Endothelial cell (in vitro differentiated cells): ENCODE results near the gene TH. TPM values are rescaled to one million over a fixed set of nuclear protein-coding genes. Genes with fewer than 3 reads are reported as not detected.

ENCODE experiments used
- DNase-seq: peaks from one replicate; pipeline ENCODE4 v3.0.0; 2021; ENCODE audit warnings: low spot score
- H3K27ac Mint-ChIP-seq: one replicate; pipeline ENCODE4 v1.8.0; 2021; ENCODE audit warnings: mixed read lengths, inconsistent platforms; ENCODE audit not compliant: unreplicated experiment
- H3K27me3 Mint-ChIP-seq: one replicate; pipeline ENCODE4 v1.8.0; 2021; ENCODE audit warnings: mild to moderate bottlenecking, moderate library complexity, mixed read lengths, inconsistent platforms; ENCODE audit not compliant: unreplicated experiment
- H3K36me3 Mint-ChIP-seq: one replicate; pipeline ENCODE4 v1.8.0; 2021; ENCODE audit warnings: mild to moderate bottlenecking, low read depth, mixed read lengths, inconsistent platforms; ENCODE audit not compliant: unreplicated experiment
- H3K4me1 Mint-ChIP-seq: one replicate; pipeline ENCODE4 v1.8.0; 2021; ENCODE audit warnings: mild to moderate bottlenecking, mixed read lengths, inconsistent platforms; ENCODE audit not compliant: unreplicated experiment
- H3K4me3 Mint-ChIP-seq: one replicate; pipeline ENCODE4 v1.8.0; 2021; ENCODE audit warnings: mild to moderate bottlenecking, mixed read lengths, inconsistent platforms; ENCODE audit not compliant: unreplicated experiment
- H3K9me3 Mint-ChIP-seq: one replicate; pipeline ENCODE4 v1.8.0; 2021; ENCODE audit warnings: mixed read lengths, inconsistent platforms; ENCODE audit not compliant: unreplicated experiment
- total RNA-seq: library from RNA; stranded (reverse); fragmentation: NEBNext Ultra II Directional; extraction: Animal tissue kit (Norgen Biotek cat#: 25700); gene quantifications from one replicate; pipeline ENCODE4 v1.2.1, GENCODE V29; 2021; ENCODE audit not compliant: unreplicated experiment
- TF ChIP-seq, protein P1 (sequence below): fragments of 200-600 bp; sonication (generic); IDR thresholded peaks from one replicate; pipeline ENCODE4 v1.5.0; 2021; ENCODE audit warnings: antibody characterized with exemption; ENCODE audit not compliant: unreplicated experiment

Gene TH
- total RNA-seq, 1 donor from 2014 or later, result not detected

DNA sequence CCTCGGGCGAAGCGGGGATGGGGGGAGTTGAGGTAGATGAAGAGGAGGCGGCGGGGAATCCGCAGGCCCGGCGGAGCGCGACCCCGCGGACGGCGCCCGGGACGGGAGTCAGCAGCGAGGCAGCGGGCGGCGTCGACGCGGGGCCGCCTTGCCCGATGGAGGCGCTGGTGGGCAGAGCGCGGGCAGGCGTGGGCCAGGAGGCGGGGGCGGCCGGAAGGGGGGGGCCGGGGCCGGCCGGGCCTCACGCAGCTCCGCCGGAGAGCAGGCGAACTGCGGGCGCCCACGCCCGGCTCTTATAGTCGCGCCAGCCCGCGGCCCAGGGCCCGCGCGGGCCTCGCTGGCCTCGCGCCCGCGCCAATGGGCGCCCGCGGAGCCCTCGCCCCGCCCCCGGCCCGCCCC lies 32.5 kb downstream of the TH start, which contains the start of gene IGF2:
Gene IGF2 (minus strand): TSS at position 267 of the 399 bp plus-strand sequence. CDS start 3,866 bp downstream, outside the sequence.
- no peaks in the 10 kb centered on the region for H3K9me3 Mint-ChIP-seq
- H3K36me3 Mint-ChIP-seq, result no peaks in the 10 kb centered on the region
- no peak within 1 kb of the TSS for H3K27ac Mint-ChIP-seq
- TF ChIP-seq, protein P1, sequence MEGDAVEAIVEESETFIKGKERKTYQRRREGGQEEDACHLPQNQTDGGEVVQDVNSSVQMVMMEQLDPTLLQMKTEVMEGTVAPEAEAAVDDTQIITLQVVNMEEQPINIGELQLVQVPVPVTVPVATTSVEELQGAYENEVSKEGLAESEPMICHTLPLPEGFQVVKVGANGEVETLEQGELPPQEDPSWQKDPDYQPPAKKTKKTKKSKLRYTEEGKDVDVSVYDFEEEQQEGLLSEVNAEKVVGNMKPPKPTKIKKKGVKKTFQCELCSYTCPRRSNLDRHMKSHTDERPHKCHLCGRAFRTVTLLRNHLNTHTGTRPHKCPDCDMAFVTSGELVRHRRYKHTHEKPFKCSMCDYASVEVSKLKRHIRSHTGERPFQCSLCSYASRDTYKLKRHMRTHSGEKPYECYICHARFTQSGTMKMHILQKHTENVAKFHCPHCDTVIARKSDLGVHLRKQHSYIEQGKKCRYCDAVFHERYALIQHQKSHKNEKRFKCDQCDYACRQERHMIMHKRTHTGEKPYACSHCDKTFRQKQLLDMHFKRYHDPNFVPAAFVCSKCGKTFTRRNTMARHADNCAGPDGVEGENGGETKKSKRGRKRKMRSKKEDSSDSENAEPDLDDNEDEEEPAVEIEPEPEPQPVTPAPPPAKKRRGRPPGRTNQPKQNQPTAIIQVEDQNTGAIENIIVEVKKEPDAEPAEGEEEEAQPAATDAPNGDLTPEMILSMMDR, result no peak
- H3K27me3 Mint-ChIP-seq, result peaks cover 29% of the 10 kb centered on the region
- no peak for DNase-seq
- peak within 1 kb of the TSS; percentile 15 for H3K4me3 Mint-ChIP-seq
- H3K4me1 Mint-ChIP-seq, result peaks cover 3% of the 10 kb centered on the region

DNA sequence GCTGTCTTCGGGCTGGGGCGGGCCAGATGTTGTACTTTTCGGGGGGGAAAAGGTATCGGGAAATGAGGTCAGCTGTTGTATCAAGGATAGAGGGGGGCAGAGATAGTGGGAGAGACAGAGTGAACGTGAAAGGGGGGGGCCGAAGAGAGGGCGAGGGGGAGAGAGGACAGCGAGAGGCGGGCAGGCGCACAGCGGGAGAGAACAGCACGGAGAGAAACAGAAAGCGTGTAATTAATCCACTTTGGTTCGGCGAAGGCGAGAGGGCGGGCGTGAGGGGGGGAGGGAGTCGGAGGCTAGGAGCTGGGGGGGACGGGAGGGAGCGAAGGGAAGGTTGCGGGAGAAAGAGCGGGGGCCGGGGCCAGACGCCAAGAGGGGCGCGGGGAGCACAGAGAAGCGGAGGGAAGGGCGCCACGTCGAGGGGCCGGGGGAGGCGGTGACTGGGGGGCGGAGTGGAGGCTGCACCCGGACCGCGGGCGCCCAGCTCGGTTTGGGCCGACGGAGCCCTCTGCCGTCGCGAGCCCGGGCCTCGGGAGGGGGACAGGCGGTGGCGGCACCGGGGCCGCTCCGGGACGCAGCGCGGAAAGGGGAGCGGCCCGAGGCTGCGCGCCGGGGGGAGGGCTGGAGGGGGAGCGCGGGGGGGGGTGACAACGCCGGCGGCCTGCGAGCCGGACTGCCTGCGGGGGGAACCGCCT lies 33.0 kb downstream of the TH start:
- no peak for DNase-seq
- Mint-ChIP-seq H3K36me3 (no peaks in the 10 kb centered on the region), H3K4me3 (peak overlapping the region; percentile 15), H3K27me3 (peaks cover 29% of the 10 kb centered on the region), H3K27ac (no peak overlapping the region), H3K4me1 (peaks cover 2% of the 10 kb centered on the region), H3K9me3 (no peaks in the 10 kb centered on the region)
- TF ChIP-seq, protein P1, result no peak

DNA sequence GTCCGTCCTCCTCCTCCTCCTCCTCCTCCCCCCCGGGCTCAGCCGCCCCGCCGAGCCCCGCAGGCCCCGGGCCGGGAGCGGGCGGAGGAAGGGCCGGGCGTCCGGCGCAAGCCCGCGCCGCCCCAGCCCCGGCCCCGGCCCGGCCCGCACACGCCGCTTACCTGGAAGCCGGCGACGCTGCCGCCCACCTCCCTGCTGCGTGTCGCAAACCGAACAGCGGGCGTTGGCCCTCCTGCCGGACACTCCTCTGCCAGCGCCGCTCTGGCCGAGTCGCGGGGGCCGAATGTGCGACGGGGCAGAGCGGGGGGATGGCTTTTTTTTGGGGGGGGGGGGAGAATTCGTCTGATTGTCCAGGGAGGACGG lies 33.6 kb downstream of the TH start:
- peak overlapping the region; percentile 15 for H3K4me3 Mint-ChIP-seq

DNA sequence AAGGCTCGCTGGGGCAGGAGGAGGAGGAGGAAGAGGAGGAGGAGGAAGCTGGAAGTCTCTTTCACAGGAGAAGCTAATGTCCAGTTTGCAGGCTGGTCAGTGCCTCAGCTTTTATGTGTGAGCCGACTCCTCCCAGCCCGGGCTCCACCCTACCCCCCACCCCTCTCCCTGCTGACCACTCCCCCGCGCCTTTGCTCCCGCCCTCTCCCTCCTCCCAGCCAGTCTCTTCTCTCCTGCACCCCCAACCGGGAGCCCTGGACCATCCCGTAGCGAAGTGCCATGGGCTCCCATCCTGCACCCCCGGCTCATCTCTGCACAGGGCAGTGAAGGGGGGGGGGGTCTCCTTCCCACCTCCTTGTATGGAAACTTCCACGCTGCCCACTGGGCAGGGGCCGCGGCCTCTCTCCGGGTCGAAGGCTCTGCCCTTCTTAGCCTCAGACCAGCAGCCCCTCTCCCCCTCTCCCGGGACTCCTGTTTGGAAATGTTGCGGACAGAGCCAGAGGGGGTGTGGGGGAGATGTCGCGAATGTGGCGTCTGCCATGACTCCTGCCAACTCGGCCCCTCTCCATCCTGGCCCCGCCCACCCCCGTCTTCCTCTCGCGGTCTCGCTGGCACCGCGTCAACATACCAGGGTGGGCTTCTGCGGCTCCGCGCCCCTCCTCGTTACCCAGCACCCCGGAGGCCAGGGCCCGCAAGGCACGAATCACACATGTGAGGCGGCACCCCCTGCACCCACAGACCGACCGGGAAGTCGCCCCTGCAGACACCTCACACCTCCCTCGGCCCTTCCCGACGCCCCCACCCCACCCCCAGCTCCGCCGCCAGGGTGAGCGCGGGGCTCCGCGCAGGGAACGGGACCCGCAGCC lies 34.2 kb downstream of the TH start:
- Mint-ChIP-seq H3K4me1 (no peaks in the 10 kb centered on the region), H3K4me3 (no peak overlapping the region), H3K27ac (no peak overlapping the region), H3K27me3 (peaks cover 22% of the 10 kb centered on the region), H3K9me3 (no peaks in the 10 kb centered on the region), H3K36me3 (no peaks in the 10 kb centered on the region)
- DNase-seq, result no peak
- TF ChIP-seq, protein P1, result no peak

More for the DNA sequence above, 33.6 kb downstream of the TH start:
- H3K4me1 Mint-ChIP-seq, result no peaks in the 10 kb centered on the region
- TF ChIP-seq, protein P1, result no peak
- no peak for DNase-seq
- peaks cover 27% of the 10 kb centered on the region for H3K27me3 Mint-ChIP-seq
- H3K27ac Mint-ChIP-seq, result no peak overlapping the region
- no peaks in the 10 kb centered on the region for H3K9me3 Mint-ChIP-seq
- H3K36me3 Mint-ChIP-seq, result no peaks in the 10 kb centered on the region

DNA sequence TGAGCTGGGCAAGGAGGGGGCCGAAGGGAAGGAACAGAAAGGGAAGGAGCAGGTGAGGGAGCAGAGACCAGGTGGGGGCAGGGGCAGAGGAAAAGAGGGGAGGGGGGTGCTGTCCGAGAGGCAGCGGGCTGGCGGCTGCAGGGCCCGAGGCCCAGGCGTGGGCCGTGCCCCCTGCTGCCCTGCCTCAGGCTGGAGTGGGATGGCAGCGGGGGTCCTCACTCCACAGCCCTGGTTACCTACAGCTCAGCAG lies 34.7 kb downstream of the TH start:
- DNase-seq, result no peak
- no peaks in the 10 kb centered on the region for H3K9me3 Mint-ChIP-seq
- H3K27ac Mint-ChIP-seq, result no peak overlapping the region
- H3K4me1 Mint-ChIP-seq, result no peaks in the 10 kb centered on the region
- H3K27me3 Mint-ChIP-seq, result peaks cover 19% of the 10 kb centered on the region
- H3K4me3 Mint-ChIP-seq, result no peak overlapping the region
- TF ChIP-seq, protein P1, result no peak
- no peaks in the 10 kb centered on the region for H3K36me3 Mint-ChIP-seq
